HepG2 (cell line): ENCODE results near the gene USP7. TPM values are rescaled to one million over a fixed set of nuclear protein-coding genes. Genes with fewer than 3 reads are reported as not detected.
A peak's percentile ranks its signal among the peaks of the same experiment; 100 is the strongest.

ENCODE experiments used
- DR1 ChIP-seq: sonication (generic); formaldehyde crosslinking; IDR thresholded peaks from 2 replicates; pipeline ENCODE4 v1.8.0; 2021; ENCODE audit warnings: mild to moderate bottlenecking, missing genetic modification reagents, inconsistent platforms
- HNF4G ChIP-seq, 2 experiments: sonication (generic) in 1 of 2; formaldehyde crosslinking in 1 of 2; IDR thresholded peaks; 2 replicates each; pipeline versions ENCODE4 v1.4.0 to v1.6.1; 2011 to 2020; ENCODE audit warnings: borderline replicate concordance in 2 of 2, low read depth in 2 of 2, mild to moderate bottlenecking in 2 of 2, low read length in 1 of 2, missing genetic modification reagents in 1 of 2, moderate library complexity in 1 of 2
- HOXA9 ChIP-seq: sonication (generic); formaldehyde crosslinking; IDR thresholded peaks from 2 replicates; pipeline ENCODE4 v1.8.1; 2022; ENCODE audit warnings: missing genetic modification reagents, mild to moderate bottlenecking, moderate library complexity, borderline replicate concordance
- IKZF1 ChIP-seq: fragments of 450-650 bp; IDR thresholded peaks from 2 replicates; pipeline ENCODE4 v1.7.1; 2016
- MIER3 ChIP-seq: IDR thresholded peaks from 2 replicates; pipeline ENCODE4 v1.6.1; 2016; ENCODE audit warnings: missing compliant biosample characterization, borderline replicate concordance
- MYPOP ChIP-seq: sonication (generic); formaldehyde crosslinking; IDR thresholded peaks from 2 replicates; pipeline ENCODE4 v1.8.1; 2023; ENCODE audit warnings: mild to moderate bottlenecking, moderate library complexity, missing genetic modification reagents
- PRPF4 ChIP-seq: fragments of 200-400 bp; formaldehyde crosslinking; IDR thresholded peaks from 2 replicates; pipeline ENCODE4 v1.6.1; 2016; ENCODE audit warnings: low read length, low read depth; ENCODE audit not compliant: poor library complexity, severe bottlenecking
- SMAD1 ChIP-seq: sonication (generic); formaldehyde crosslinking; IDR thresholded peaks from 2 replicates; pipeline ENCODE4 v1.4.0; 2020; ENCODE audit warnings: missing genetic modification reagents, low read depth, mild to moderate bottlenecking, borderline replicate concordance
- SPEN ChIP-seq: sonication (generic); formaldehyde crosslinking; IDR thresholded peaks from 2 replicates; pipeline ENCODE4 v1.5.1; 2020; ENCODE audit warnings: low read depth, mild to moderate bottlenecking, missing genetic modification reagents
- ZBTB40 ChIP-seq, 2 experiments: fragments of 450-650 bp in 1 of 2; sonication (generic) in 1 of 2; formaldehyde crosslinking in 1 of 2; IDR thresholded peaks; 2 replicates each; pipeline versions ENCODE4 v1.6.1 to v1.8.0; 2016 to 2022; ENCODE audit warnings: antibody characterized with exemption in 1 of 2, mild to moderate bottlenecking in 1 of 2, missing genetic modification reagents in 1 of 2
- ZNF180 ChIP-seq: sonication (generic); formaldehyde crosslinking; IDR thresholded peaks from 2 replicates; pipeline ENCODE4 v1.4.0; 2020; ENCODE audit warnings: low read depth, missing genetic modification reagents, borderline replicate concordance
- ZNF20 ChIP-seq: sonication (generic); formaldehyde crosslinking; IDR thresholded peaks from 2 replicates; pipeline ENCODE4 v1.4.0; 2020; ENCODE audit warnings: mild to moderate bottlenecking, moderate library complexity, missing genetic modification reagents
- ZNF296 ChIP-seq: sonication (generic); formaldehyde crosslinking; conservative IDR thresholded peaks from 2 replicates; pipeline ENCODE4 v1.5.0; 2020; ENCODE audit warnings: mild to moderate bottlenecking, missing genetic modification reagents
- ZNF333 ChIP-seq: sonication (generic); formaldehyde crosslinking; IDR thresholded peaks from 2 replicates; pipeline ENCODE4 v1.4.0; 2020; ENCODE audit warnings: mild to moderate bottlenecking, missing genetic modification reagents, borderline replicate concordance
- ZNF44 ChIP-seq: sonication (generic); formaldehyde crosslinking; IDR thresholded peaks from 2 replicates; pipeline ENCODE4 v1.5.1; 2020; ENCODE audit warnings: mild to moderate bottlenecking, missing genetic modification reagents
- ZNF607 ChIP-seq: sonication (generic); formaldehyde crosslinking; IDR thresholded peaks from 2 replicates; pipeline ENCODE4 v1.5.1; 2020; ENCODE audit warnings: missing genetic modification reagents, mild to moderate bottlenecking, borderline replicate concordance
- ZNF766 ChIP-seq: sonication (generic); formaldehyde crosslinking; IDR thresholded peaks from 2 replicates; pipeline ENCODE4 v1.5.0; 2020; ENCODE audit warnings: missing genetic modification reagents, borderline replicate concordance
- polyA plus RNA-seq, 8 experiments: library from polyadenylated mRNA; depleted of rRNA in 3 of 8; stranded (reverse) in 7 of 8; unstranded in 1 of 8; fragments of >200 nt; fragmentation: Illumina TruSeq in 4 of 8; extraction: Trizol in 4 of 8; gene quantifications; 2 replicates each; pipeline versions ENCODE4 v1.2.1 to v1.2.3, GENCODE V29; 2011 to 2016; ENCODE audit warnings: low read depth in 4 of 8, missing spikeins in 1 of 8, mixed read lengths in 1 of 8; ENCODE audit not compliant: insufficient read depth in 1 of 8
- total RNA-seq, 5 experiments: library from RNA; depleted of rRNA; stranded (reverse); fragments of >200 nt; fragmentation: Illumina TruSeq; extraction: Trizol; gene quantifications; 2 replicates each; pipeline ENCODE4 v1.2.3, GENCODE V29; 2016; ENCODE audit warnings: low read depth in 1 of 5
- TF ChIP-seq, protein P1 (sequence below): sonication (generic); formaldehyde crosslinking; IDR thresholded peaks from 2 replicates; pipeline ENCODE4 v1.4.0; 2020; ENCODE audit warnings: missing genetic modification reagents, borderline replicate concordance

USP7 gene
- total and polyA plus RNA-seq, 2 of the 13 experiments (the other 11 are each of a cell fraction or from before 2014, with no cell fraction given) = 52.5 to 173 TPM

GRCh38 chr16:8962393-8963009, 1.2 kb downstream of the USP7 start (continued):
- TF ChIP-seq MIER3 = no peak
- no peak for TF ChIP-seq ZNF44 (CRISPR knock-in tag)
- no peak for TF ChIP-seq SMAD1 (CRISPR knock-in tag)
- TF ChIP-seq SPEN (CRISPR knock-in tag) = no peak; the same call in 1 of the 2 replicates
- TF ChIP-seq PRPF4 = no peak
- no peak for TF ChIP-seq DR1 (CRISPR knock-in tag)
- TF ChIP-seq IKZF1 = no peak
- TF ChIP-seq ZNF607 = no peak
- TF ChIP-seq ZNF20 = no peak
- no peak for TF ChIP-seq ZNF180 (CRISPR knock-in tag)
- TF ChIP-seq, protein P1, sequence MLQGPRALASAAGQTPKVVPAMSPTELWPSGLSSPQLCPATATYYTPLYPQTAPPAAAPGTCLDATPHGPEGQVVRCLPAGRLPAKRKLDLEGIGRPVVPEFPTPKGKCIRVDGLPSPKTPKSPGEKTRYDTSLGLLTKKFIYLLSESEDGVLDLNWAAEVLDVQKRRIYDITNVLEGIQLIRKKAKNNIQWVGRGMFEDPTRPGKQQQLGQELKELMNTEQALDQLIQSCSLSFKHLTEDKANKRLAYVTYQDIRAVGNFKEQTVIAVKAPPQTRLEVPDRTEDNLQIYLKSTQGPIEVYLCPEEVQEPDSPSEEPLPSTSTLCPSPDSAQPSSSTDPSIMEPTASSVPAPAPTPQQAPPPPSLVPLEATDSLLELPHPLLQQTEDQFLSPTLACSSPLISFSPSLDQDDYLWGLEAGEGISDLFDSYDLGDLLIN = no peak
- TF ChIP-seq ZNF333 (CRISPR knock-in tag) = no peak
- peak; percentile 82 for TF ChIP-seq ZNF296
- TF ChIP-seq HOXA9 = no peak
- TF ChIP-seq MYPOP (CRISPR knock-in tag) = no peak; the same call in 1 of the 2 replicates
- no peak for TF ChIP-seq ZBTB40 (IDR thresholded peaks at IDR 0.05)
- no peak; the same call in 1 of the 2 replicates for TF ChIP-seq ZBTB40 (CRISPR knock-in tag; IDR thresholded peaks at IDR 0.05)
- no peak for TF ChIP-seq HNF4G (IDR thresholded peaks at IDR 0.05; ENCODE audit: borderline replicate concordance, low read depth, low read length)
- TF ChIP-seq HNF4G (CRISPR knock-in tag; IDR thresholded peaks at IDR 0.05; ENCODE audit: borderline replicate concordance, low read depth) = no peak
- TF ChIP-seq ZNF766 (CRISPR knock-in tag) = no peak
